ENCODE results near the gene BMP3.

BMP3 gene

GRCh38 chr4:81042578-81043365, 12.3 kb downstream of the BMP3 start:
- no peak for DNase-seq

- no peak for DNase-seq
These were observed 18.8 kb downstream of the BMP3 start for GRCh38 chr4:81049330-81049729.

- no peak for DNase-seq
These were observed 19.4 kb downstream of the BMP3 start for GRCh38 chr4:81049907-81050306.

- DNase-seq: peak; percentile 51
These were observed 21.9 kb downstream of the BMP3 start for GRCh38 chr4:81052119-81053068.

GRCh38 chr4:81058621-81059020, 28.1 kb downstream of the BMP3 start:
- DNase-seq: no peak

- no peak for DNase-seq
These were observed 30.3 kb downstream of the BMP3 start for GRCh38 chr4:81060587-81061343.

- DNase-seq: no peak
These were observed 30.8 kb downstream of the BMP3 start for GRCh38 chr4:81061344-81061730.

- DNase-seq: no peak
These were observed 31.5 kb downstream of the BMP3 start for GRCh38 chr4:81062001-81062400.

GRCh38 chr4:81065446-81065845, 34.9 kb downstream of the BMP3 start:
- DNase-seq: no peak

GRCh38 chr4:81069706-81070331, 39.3 kb downstream of the BMP3 start:
- DNase-seq: peak; percentile 42

- DNase-seq: no peak
These were observed 40.5 kb downstream of the BMP3 start for GRCh38 chr4:81071013-81071412.

- no peak for DNase-seq
These were observed 50.6 kb downstream of the BMP3 start for GRCh38 chr4:81081156-81081555.

- DNase-seq: no peak
These were observed 53.5 kb downstream of the BMP3 start for GRCh38 chr4:81084029-81084428.

GRCh38 chr4:81084634-81085033, 54.1 kb downstream of the BMP3 start:
- DNase-seq: no peak

GRCh38 chr4:81085291-81085690, 54.8 kb downstream of the BMP3 start:
- no peak for DNase-seq

- no peak for DNase-seq
These were observed 55.5 kb downstream of the BMP3 start for GRCh38 chr4:81085979-81086378.

GRCh38 chr4:81093720-81094401, 63.4 kb downstream of the BMP3 start:
- no peak for DNase-seq

- no peak for DNase-seq
These were observed 64.9 kb downstream of the BMP3 start for GRCh38 chr4:81095389-81095788.

- no peak for DNase-seq
These were observed 66.1 kb downstream of the BMP3 start for GRCh38 chr4:81096566-81096965.

GRCh38 chr4:81102107-81102506, 71.6 kb downstream of the BMP3 start:
- no peak for DNase-seq

- DNase-seq: no peak
These were observed 75.6 kb downstream of the BMP3 start for GRCh38 chr4:81106150-81106549.
